ENCODE data around the gene RPS29. TPM values are rescaled to one million over a fixed set of nuclear protein-coding genes. Genes with fewer than 3 reads are reported as not detected.

The RPS29 gene
- total and polyA plus RNA-seq, 9 of the 15 experiments (the other 6 are each of a cell fraction or from before 2014, with no cell fraction given): 1,545 to 5,012 (median 2,448) TPM

DNA sequence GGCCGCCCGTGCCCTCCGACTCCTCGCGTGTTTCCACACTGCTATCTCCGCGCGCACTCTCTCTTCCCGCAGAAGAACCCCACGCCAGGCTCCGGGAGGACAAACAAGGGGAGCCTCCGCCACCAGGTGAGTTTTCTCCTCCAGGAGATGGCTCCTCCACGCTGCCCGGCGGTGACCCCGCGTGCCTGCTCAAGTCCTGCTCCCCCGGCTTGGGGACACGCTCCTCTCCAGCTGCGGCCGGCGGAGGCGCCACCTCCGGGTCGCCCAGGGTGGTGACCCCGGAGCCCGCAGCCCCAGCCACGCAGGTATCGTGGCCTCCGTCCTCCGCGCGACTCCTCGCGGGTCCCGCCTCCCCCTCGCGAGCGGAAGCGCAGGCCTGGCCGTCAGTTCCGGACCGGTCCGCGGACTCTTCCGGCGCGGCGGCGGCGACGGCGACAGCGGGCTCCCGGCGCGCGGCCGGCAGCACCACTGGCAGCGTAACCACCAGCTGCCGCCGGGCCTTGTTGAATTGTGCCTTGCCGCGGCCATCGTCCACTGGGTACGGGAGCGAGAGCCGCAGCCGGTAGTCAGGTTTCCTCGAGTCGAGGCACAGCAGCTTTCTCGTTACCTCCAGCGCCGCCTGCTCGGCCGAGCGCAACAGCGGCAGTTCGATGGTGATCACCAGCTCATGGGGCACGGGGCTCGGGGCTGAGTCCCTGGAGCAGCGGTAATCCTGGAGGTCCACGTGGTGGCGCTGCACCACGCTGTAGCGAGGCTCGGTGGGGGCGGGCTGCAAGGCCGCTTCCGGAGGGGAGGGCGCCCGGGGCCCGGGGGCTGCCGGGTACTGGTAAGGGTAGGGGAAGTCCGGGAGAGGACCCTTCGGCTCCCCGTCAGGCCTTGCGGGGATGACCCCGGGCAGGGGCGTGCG lies 47.7 kb upstream of the RPS29 start (continued):
- no peak for TF ChIP-seq ZNF280B (CRISPR knock-in tag; IDR thresholded peaks at IDR 0.05)
- no peak for TF ChIP-seq ETV6 (IDR thresholded peaks at IDR 0.05; ENCODE audit: borderline replicate concordance in 1 of 2, low read depth in 2 of 2, low read length in 1 of 2)
- 0 out of 2 replicates have a peak, but pooled peaks have one; percentile 32 for TF ChIP-seq ETV6 (CRISPR knock-in tag; IDR thresholded peaks at IDR 0.05; ENCODE audit: borderline replicate concordance)
- TF ChIP-seq SIRT6 (IDR thresholded peaks at IDR 0.05; ENCODE audit: low read depth, low read length): no peak
- TF ChIP-seq HNRNPH1 (optimal IDR thresholded peaks at IDR 0.05; ENCODE audit: low read depth, low read length): no peak
- TF ChIP-seq ATF1 (CRISPR knock-in tag; IDR thresholded peaks at IDR 0.05): no peak
- TF ChIP-seq ATF1 (tag; IDR thresholded peaks at IDR 0.05): peak; percentile 86
- TF ChIP-seq NFE2 (IDR thresholded peaks at IDR 0.05; ENCODE audit: low read depth): no peak
- TF ChIP-seq ZNF77 (CRISPR knock-in tag; IDR thresholded peaks at IDR 0.05): no peak
- peak; percentile 18; the same call in 1 of the 2 replicates for TF ChIP-seq THAP12 (CRISPR knock-in tag; IDR thresholded peaks at IDR 0.05)
- TF ChIP-seq MITF (IDR thresholded peaks at IDR 0.05): peak; percentile 20; the same call in 1 of the 2 replicates
- no peak for TF ChIP-seq TCF7L2 (IDR thresholded peaks at IDR 0.05; ENCODE audit: low read depth, low read length)
- peak; percentile 51; the same call in 1 of the 2 replicates for TF ChIP-seq USF1 (CRISPR knock-in tag; IDR thresholded peaks at IDR 0.05)
- TF ChIP-seq, protein P1, sequence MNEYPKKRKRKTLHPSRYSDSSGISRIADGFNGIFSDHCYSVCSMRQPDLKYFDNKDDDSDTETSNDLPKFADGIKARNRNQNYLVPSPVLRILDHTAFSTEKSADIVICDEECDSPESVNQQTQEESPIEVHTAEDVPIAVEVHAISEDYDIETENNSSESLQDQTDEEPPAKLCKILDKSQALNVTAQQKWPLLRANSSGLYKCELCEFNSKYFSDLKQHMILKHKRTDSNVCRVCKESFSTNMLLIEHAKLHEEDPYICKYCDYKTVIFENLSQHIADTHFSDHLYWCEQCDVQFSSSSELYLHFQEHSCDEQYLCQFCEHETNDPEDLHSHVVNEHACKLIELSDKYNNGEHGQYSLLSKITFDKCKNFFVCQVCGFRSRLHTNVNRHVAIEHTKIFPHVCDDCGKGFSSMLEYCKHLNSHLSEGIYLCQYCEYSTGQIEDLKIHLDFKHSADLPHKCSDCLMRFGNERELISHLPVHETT (CRISPR knock-in tag; conservative IDR thresholded peaks at IDR 0.05 in 1 of 2, IDR thresholded peaks at IDR 0.05 in 1 of 2): peak in 1 of 2 experiments; percentile 93; a peak in 2 of 4 replicates
- TF ChIP-seq, protein P2, sequence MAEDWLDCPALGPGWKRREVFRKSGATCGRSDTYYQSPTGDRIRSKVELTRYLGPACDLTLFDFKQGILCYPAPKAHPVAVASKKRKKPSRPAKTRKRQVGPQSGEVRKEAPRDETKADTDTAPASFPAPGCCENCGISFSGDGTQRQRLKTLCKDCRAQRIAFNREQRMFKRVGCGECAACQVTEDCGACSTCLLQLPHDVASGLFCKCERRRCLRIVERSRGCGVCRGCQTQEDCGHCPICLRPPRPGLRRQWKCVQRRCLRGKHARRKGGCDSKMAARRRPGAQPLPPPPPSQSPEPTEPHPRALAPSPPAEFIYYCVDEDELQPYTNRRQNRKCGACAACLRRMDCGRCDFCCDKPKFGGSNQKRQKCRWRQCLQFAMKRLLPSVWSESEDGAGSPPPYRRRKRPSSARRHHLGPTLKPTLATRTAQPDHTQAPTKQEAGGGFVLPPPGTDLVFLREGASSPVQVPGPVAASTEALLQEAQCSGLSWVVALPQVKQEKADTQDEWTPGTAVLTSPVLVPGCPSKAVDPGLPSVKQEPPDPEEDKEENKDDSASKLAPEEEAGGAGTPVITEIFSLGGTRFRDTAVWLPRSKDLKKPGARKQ (CRISPR knock-in tag; IDR thresholded peaks at IDR 0.05): no peak
- no peak for TF ChIP-seq FOXM1 (IDR thresholded peaks at IDR 0.05; ENCODE audit: low read depth)
- peak; percentile 73; the same call in 1 of the 2 replicates for TF ChIP-seq FOXM1 (CRISPR knock-in tag; IDR thresholded peaks at IDR 0.05; ENCODE audit: low read depth)
